GM20000 (cell line): ENCODE measurements around the gene PLXND1.

Experiments used
- DNase-seq: peaks from one replicate; pipeline ENCODE4 v3.0.0; 2012; ENCODE audit warnings: low spot score
- TF ChIP-seq, protein P1 (sequence below): IDR thresholded peaks from 2 replicates; pipeline ENCODE4 v1.5.1; 2012; ENCODE audit warnings: mild to moderate bottlenecking, control low read depth; ENCODE audit errors: extremely low read depth, missing control alignments

PLXND1 gene

GRCh38 chr3:129594409-129594808 lies 12.1 kb downstream of the PLXND1 start:
- TF ChIP-seq, protein P1, sequence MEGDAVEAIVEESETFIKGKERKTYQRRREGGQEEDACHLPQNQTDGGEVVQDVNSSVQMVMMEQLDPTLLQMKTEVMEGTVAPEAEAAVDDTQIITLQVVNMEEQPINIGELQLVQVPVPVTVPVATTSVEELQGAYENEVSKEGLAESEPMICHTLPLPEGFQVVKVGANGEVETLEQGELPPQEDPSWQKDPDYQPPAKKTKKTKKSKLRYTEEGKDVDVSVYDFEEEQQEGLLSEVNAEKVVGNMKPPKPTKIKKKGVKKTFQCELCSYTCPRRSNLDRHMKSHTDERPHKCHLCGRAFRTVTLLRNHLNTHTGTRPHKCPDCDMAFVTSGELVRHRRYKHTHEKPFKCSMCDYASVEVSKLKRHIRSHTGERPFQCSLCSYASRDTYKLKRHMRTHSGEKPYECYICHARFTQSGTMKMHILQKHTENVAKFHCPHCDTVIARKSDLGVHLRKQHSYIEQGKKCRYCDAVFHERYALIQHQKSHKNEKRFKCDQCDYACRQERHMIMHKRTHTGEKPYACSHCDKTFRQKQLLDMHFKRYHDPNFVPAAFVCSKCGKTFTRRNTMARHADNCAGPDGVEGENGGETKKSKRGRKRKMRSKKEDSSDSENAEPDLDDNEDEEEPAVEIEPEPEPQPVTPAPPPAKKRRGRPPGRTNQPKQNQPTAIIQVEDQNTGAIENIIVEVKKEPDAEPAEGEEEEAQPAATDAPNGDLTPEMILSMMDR, result no peak

GRCh38 chr3:129593595-129594339 lies 12.7 kb downstream of the PLXND1 start:
- no peak for DNase-seq

More at GRCh38 chr3:129594409-129594808, 12.1 kb downstream of the PLXND1 start:
- no peak for DNase-seq

GRCh38 chr3:129593230-129593594 lies 13.3 kb downstream of the PLXND1 start:
- TF ChIP-seq, protein P1, result no peak
- DNase-seq, result no peak

More at GRCh38 chr3:129593595-129594339, 12.7 kb downstream of the PLXND1 start:
- TF ChIP-seq, protein P1, result no peak

GRCh38 chr3:129592381-129593131 lies 13.9 kb downstream of the PLXND1 start:
- no peak for DNase-seq
- TF ChIP-seq, protein P1, result no peak

DNA sequence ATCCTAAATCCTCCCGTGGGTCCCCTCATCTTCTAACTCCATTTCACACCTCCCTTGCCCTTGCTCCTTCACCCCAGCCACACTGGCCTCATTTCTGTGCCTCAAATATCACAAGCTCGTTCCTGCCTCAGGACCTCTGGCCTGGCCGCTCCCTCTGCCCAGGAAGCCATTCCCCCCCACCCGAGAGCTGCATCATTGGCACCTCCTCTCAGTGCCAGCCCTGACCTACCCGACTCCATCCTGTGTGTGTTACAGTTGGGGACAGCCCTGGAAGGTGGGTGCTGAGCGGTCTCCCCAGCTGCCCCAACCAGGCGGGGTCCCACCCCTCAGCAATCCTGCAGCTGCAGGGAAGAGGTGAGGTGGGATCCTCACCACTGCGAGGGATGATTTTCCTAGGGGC lies 14.5 kb downstream of the PLXND1 start:
- TF ChIP-seq, protein P1, result no peak
- DNase-seq, result no peak

GRCh38 chr3:129590215-129590614 lies 16.3 kb downstream of the PLXND1 start:
- no peak for DNase-seq
- TF ChIP-seq, protein P1, result no peak

- TF ChIP-seq, protein P1, result no peak
- DNase-seq, result no peak
These were observed 18.8 kb downstream of the PLXND1 start for GRCh38 chr3:129587566-129588210.
